Measurements from ENCODE around the gene ITSN2.
A peak's percentile ranks its signal among the peaks of the same experiment; 100 is the strongest.

ITSN2 gene

GRCh38 chr2:24269265-24269664, 91.1 kb downstream of the ITSN2 start:
- DNase-seq (ENCODE audit: low read depth) = no peak

- DNase-seq (ENCODE audit: low read depth) = no peak
Measured at GRCh38 chr2:24265212-24265611, 95.1 kb downstream of the ITSN2 start.

DNA sequence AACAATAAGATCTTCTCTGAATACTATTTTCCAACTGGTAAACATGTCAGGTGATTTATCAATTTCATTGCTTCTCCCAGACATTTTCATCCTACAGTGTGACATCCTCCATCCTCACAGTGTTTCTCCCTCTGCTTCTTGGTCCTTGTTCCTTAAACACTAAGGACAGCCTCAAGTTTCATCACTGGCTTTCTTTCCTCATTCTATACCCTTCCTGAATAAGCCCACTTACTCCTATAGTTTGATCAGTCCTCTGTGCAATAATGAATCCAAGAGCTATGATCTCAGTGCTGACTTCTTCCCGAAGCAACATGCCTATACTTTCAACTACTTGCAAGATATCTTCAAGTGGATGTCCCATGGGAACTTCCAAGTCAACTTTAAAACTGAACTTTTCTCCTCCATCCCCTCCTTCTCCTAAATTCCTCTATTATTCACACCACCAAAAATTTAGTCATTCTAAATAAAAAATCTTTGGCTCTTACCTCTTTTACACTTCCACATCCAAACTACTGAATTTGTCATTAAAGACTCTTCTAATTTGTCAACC, 97.8 kb downstream of the ITSN2 start:
- DNase-seq (ENCODE audit: low read depth) = no peak

GRCh38 chr2:24261441-24261840, 98.9 kb downstream of the ITSN2 start:
- DNase-seq (ENCODE audit: low read depth) = no peak

GRCh38 chr2:24259316-24259715, 101.0 kb downstream of the ITSN2 start:
- DNase-seq (ENCODE audit: low read depth) = no peak

DNA sequence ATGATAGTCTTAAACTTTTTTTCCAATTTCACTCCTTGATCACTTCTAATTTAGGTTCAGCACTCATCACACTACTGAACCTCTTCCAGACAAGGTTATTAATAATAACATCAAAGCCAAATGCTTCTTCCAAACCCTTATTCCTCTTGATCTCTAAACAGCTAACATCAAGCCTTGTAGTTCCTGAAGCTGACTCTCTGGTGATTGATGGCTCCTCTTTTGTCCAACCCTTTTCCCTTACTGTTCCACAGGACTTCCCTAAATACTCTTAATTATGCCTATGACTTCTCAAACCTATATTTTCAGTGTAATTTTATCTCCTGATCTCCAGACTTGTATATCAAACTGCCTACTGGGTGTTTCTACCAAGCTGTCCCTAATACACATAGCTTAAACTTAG, 101.6 kb downstream of the ITSN2 start:
- DNase-seq (ENCODE audit: low read depth) = no peak

GRCh38 chr2:24253303-24253919, 106.9 kb downstream of the ITSN2 start:
- DNase-seq (ENCODE audit: low read depth) = no peak

DNA sequence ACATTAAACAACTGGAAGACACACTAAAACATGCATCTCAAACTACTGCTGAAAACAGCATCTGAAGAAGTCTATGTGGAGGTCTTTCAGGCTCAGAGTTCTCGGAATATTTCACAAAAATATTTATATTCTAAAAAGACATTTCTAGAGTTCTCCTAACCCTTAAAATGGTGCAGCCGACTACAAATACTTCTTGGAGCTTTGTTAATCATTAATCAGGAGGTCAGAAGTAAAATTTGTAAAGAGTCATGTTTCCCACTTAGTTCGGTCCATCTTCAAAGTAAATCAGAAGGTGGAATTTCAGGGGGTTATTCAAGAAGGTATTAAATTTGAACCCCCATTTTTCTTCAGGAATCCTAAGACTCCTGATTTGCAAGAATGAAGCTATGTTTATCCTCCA, 112.7 kb downstream of the ITSN2 start:
- DNase-seq (ENCODE audit: low read depth) = no peak

- no peak for DNase-seq (ENCODE audit: low read depth)
Measured at GRCh38 chr2:24247164-24247563, 113.2 kb downstream of the ITSN2 start.

DNA sequence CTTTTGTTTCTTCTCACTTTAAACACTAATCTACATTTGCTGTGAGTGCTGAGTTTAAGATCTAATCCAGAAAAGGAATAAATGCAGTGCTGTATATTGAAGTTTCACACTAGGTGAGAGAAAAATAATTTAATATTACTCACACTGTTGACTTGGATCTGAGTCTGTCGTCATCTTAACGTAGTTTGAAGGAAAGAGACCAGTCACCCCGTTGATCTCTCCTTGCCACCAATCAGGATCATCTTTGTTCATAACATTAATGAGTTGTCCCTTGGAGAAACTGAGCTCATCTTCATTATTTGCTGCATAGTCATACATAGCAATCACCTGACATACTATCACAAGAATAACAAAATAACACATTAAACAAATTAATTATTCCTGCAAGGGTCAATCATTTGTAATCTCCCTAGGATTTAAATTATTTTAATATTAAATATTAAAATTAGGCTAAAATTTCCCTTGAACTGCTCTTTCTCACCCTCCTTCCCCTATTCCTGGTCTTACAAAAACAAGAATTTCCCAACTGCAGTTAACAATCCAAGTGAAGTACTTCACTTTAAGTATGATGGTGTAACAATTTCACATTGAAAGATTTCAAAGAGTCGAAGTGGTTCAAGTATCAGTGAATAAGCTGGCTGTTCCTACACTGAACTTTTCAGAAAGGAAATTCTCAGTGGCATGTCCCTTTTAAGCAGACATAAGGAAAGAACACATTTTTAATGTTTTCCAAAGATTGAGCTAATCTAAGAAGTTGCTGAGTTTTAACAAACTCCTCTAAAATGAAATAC, 114.2 kb downstream of the ITSN2 start:
- DNase-seq (ENCODE audit: low read depth) = no peak

GRCh38 chr2:24241528-24241927, 118.8 kb downstream of the ITSN2 start:
- DNase-seq (ENCODE audit: low read depth) = no peak

GRCh38 chr2:24239553-24239952, 120.8 kb downstream of the ITSN2 start:
- no peak for DNase-seq (ENCODE audit: low read depth)

GRCh38 chr2:24238158-24238557, 122.2 kb downstream of the ITSN2 start:
- no peak for DNase-seq (ENCODE audit: low read depth)

DNA sequence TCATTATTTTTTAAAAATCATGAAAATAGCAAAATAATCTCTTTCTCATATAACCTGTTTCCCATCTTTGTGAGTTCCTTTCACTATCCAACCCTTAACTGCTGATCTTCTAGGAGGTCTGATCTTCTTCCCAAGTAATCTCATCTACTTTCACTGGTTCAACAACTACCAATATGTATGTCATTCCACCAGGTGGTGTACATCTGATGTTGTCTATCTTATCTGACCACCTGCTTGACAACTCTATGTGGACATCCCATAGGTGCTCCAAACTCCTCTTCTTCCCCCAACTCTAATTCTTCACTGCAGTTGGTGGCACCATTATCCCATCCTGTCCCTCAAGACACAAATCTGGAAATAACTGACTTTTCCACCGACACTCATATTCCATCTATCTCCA, 123.0 kb downstream of the ITSN2 start:
- DNase-seq (ENCODE audit: low read depth) = no peak

GRCh38 chr2:24233321-24233720, 127.0 kb downstream of the ITSN2 start:
- DNase-seq (ENCODE audit: low read depth) = no peak

- peak; percentile 20 for DNase-seq (ENCODE audit: low read depth)
Measured at GRCh38 chr2:24231461-24231881, 128.9 kb downstream of the ITSN2 start.

DNA sequence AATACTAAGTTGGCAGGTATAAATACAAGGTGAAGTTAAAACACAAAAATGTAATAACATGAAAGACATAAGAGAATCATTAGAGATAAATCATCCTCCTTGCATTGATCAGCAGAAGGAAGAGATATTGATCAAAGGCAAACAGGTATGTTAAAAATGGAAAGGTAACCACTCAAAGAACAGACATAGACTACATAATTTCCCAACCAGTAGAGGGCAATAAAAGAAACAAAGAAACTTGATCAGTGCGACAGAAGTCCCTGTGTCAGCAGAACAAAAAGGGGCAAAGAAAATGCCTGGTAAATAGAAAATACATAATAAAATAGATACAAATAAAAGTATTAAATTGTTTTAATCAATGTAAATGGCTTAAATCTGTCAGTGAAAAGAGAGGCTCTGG, 131.9 kb downstream of the ITSN2 start:
- DNase-seq (ENCODE audit: low read depth) = no peak

GRCh38 chr2:24225499-24226242, 134.7 kb downstream of the ITSN2 start:
- DNase-seq (ENCODE audit: low read depth) = no peak

DNA sequence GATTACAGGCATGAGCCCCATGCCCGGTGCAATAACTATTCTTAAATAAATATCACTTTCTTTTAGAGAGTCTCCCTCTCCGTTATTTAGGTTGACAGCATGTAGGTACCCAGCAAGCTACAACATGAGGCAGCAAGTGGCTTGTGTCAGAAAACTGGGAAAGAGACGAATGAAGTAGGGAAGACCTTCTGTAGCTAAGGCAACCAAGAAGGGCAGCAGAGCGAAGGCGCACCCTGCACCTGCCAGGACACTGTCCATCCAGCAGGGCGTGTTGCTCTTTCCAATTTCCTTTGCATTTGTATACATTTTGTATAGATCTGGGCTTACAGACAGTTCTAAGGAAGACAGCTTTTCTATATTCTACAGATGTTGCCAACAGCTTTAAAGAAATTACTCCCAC, 137.4 kb downstream of the ITSN2 start:
- no peak for DNase-seq (ENCODE audit: low read depth)

- no peak for DNase-seq (ENCODE audit: low read depth)
Measured at GRCh38 chr2:24221343-24222050, 138.8 kb downstream of the ITSN2 start.

DNA sequence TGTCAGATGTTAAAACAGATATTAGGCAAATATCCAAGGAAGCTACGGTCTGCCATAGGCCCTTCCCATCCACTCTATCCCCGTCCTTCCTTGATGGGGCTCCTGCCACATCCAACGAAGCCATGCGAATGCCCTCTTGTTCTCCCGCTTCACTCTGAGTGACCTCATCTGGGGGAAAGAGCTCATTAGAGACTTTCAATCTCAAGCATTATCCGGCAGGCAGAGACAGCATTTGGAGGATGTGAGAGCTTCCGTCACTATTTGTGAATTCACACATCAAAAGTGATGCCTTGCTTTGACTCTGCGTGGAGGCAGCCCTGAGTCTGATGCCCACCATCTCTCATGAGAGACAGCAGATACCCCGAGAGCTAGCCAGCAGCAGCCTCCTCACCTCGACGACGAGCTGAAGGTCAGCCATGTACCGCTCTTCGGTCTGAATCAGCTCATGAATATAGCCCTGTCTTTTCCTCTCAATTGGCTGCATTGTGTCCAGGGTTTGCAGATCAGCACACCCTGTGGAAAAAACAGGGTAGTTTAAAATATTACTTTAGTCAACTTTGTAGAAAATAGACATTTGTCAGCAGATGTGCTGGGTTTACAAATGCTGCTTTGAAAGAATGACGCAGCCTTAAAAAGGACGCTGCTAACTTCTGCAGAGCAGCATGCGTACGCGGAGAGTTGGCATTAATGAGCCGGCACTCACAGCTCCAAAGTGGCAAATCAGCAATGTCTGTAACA, 139.6 kb downstream of the ITSN2 start:
- no peak for DNase-seq (ENCODE audit: low read depth)

Measured in non-pigmented ciliary epithelial cell (primary cell).